HepG2 (cell line): ENCODE results near the gene SPNS1. TPM values are rescaled to one million over a fixed set of nuclear protein-coding genes. Genes with fewer than 3 reads are reported as not detected.
"Not testable (repeated sequence)": the region's sequence is repeated elsewhere in the genome, so short reads cannot be mapped to it uniquely, and the experiment has no call there.

Experiments
- ATAC-seq: fragments of 200-7000 bp; cut with Tn5 transposase; 3 replicates; pipeline ENCODE4 v1.9.1; 2020; ENCODE audit warnings: mild to moderate bottlenecking, moderate library complexity
- BruUV-seq: library from RNA; stranded (reverse); fragments of 400-500 nt; replicated peaks from 2 replicates; lab custom pipeline; 2021; lab: Mats Ljungman, UMichigan
- CTCF ChIA-PET: fragments of 300-600 bp; formaldehyde crosslinking; extraction: SDS; loops from one replicate; lab custom pipeline; 2021; ENCODE audit warnings: low total read pairs, inconsistent platforms, low intra/inter-chr PET ratio; lab: Yijun Ruan, JAX
- POLR2A ChIA-PET: fragments of 350-600 bp; sonication (Branson Sonifier 250); formaldehyde crosslinking; loops from one replicate; lab custom pipeline; 2020; ENCODE audit warnings: antibody characterized with exemption, inconsistent platforms; lab: Yijun Ruan, JAX
- DNase-seq: peaks from one replicate; pipeline ENCODE4 v3.0.0-alpha.2; 2015; ENCODE audit warnings: low spot score
- FAIRE-seq: peaks from 3 replicates; lab custom pipeline; 2011; peaks lifted over from hg19 to GRCh38; lab: Jason Lieb, UNC
- H2AFZ ChIP-seq: one replicate; pipeline ENCODE4 v1.6.1; 2011; ENCODE audit warnings: low read length, inconsistent platforms
- H3K27ac ChIP-seq: fragments of 300-600 bp; 3 replicates; pipeline ENCODE4 v1.8.0; 2011; ENCODE audit warnings: mixed run types, mild to moderate bottlenecking, mixed read lengths, low read length, inconsistent platforms; ENCODE audit not compliant: insufficient read depth; ENCODE audit errors: extremely low read length
- H3K27me3 ChIP-seq, 2 experiments: fragments of 200-600 bp in 1 of 2; 2 replicates in 1 of 2; 3 replicates in 1 of 2; pipeline versions ENCODE4 v1.6.0 to v1.8.0; 2011; ENCODE audit warnings: low read length in 2 of 2, mild to moderate bottlenecking in 2 of 2, moderate library complexity in 2 of 2, inconsistent platforms in 1 of 2; ENCODE audit not compliant: insufficient read depth in 2 of 2, control insufficient read depth in 1 of 2
- H3K36me3 ChIP-seq, 2 experiments: fragments of 200-600 bp in 1 of 2; replicated peaks in 1 of 2; 2 replicates in 1 of 2; 3 replicates in 1 of 2; pipeline versions ENCODE4 v1.5.1 to v1.8.0; 2011; ENCODE audit warnings: low read length in 2 of 2, inconsistent platforms in 1 of 2; ENCODE audit not compliant: insufficient read depth in 2 of 2, control insufficient read depth in 1 of 2
- H3K4me1 ChIP-seq: 2 replicates; pipeline ENCODE4 v1.5.1; 2012; ENCODE audit warnings: low read length, inconsistent platforms; ENCODE audit not compliant: insufficient read depth
- H3K4me2 ChIP-seq: 2 replicates; pipeline ENCODE4 v1.6.0; 2011; ENCODE audit warnings: low read depth, low read length, inconsistent platforms
- H3K4me3 ChIP-seq, 3 experiments: fragments of 200-600 bp in 1 of 3; sonication (generic), shearing (Covaris generic) in 1 of 3; replicated peaks in 1 of 3; 2 replicates each; pipeline ENCODE4 v1.5.1; 2011 to 2016; ENCODE audit warnings: low read length in 3 of 3, inconsistent platforms in 2 of 3, low read depth in 2 of 3, mild to moderate bottlenecking in 2 of 3, control low read depth in 1 of 3, mixed read lengths in 1 of 3; ENCODE audit not compliant: insufficient read depth in 1 of 3
- H3K79me2 ChIP-seq: one replicate; pipeline ENCODE4 v1.6.1; 2011; ENCODE audit warnings: low read length, inconsistent platforms; ENCODE audit not compliant: insufficient read depth
- H3K9ac ChIP-seq: 2 replicates; pipeline ENCODE4 v1.6.0; 2011; ENCODE audit warnings: mild to moderate bottlenecking, low read depth, low read length, inconsistent platforms; ENCODE audit not compliant: insufficient read depth
- H3K9me3 ChIP-seq: 2 replicates; pipeline ENCODE4 v1.5.1; 2012; ENCODE audit warnings: mild to moderate bottlenecking, low read length
- H4K20me1 ChIP-seq: 2 replicates; pipeline ENCODE4 v1.6.0; 2011; ENCODE audit warnings: inconsistent platforms, mild to moderate bottlenecking, low read length, moderate library complexity; ENCODE audit not compliant: insufficient read depth
- ELF1 ChIP-seq: sonication (generic); formaldehyde crosslinking; IDR thresholded peaks from 2 replicates; pipeline ENCODE4 v1.4.0; 2020; ENCODE audit warnings: missing genetic modification reagents
- KLF15 ChIP-seq: sonication (generic); formaldehyde crosslinking; IDR thresholded peaks from 2 replicates; pipeline ENCODE4 v1.8.1; 2023; ENCODE audit warnings: borderline replicate concordance, mild to moderate bottlenecking, inconsistent platforms, missing genetic modification reagents, mixed read lengths
- MAFF ChIP-seq: IDR thresholded peaks from 2 replicates; pipeline ENCODE4 v1.6.1; 2011; ENCODE audit warnings: low read depth, low read length, improper control_type of control experiment
- NFE2 ChIP-seq: sonication (generic); formaldehyde crosslinking; IDR thresholded peaks from 2 replicates; pipeline ENCODE4 v1.4.0; 2020; ENCODE audit warnings: missing genetic modification reagents
- NR3C1 ChIP-seq: sonication (generic); formaldehyde crosslinking; IDR thresholded peaks from 2 replicates; pipeline ENCODE4 v1.4.0; 2020; ENCODE audit warnings: missing genetic modification reagents
- SMYD3 ChIP-seq: sonication (generic); formaldehyde crosslinking; IDR thresholded peaks from 2 replicates; pipeline ENCODE4 v1.8.1; 2023; ENCODE audit warnings: mild to moderate bottlenecking, missing genetic modification reagents
- ZMYM3 ChIP-seq: sonication (generic); formaldehyde crosslinking; IDR thresholded peaks from 2 replicates; pipeline ENCODE4 v1.5.1; 2020; ENCODE audit warnings: mild to moderate bottlenecking, missing genetic modification reagents
- ZNF138 ChIP-seq: sonication (generic); formaldehyde crosslinking; IDR thresholded peaks from 2 replicates; pipeline ENCODE4 v1.5.0; 2020; ENCODE audit warnings: mild to moderate bottlenecking, low read depth, missing genetic modification reagents
- ZNF30 ChIP-seq: sonication (generic); formaldehyde crosslinking; IDR thresholded peaks from 2 replicates; pipeline ENCODE4 v1.5.0; 2020; ENCODE audit warnings: mild to moderate bottlenecking, missing genetic modification reagents
- ZNF451 ChIP-seq: sonication (generic); formaldehyde crosslinking; IDR thresholded peaks from 2 replicates; pipeline ENCODE4 v1.5.0; 2020; ENCODE audit warnings: mild to moderate bottlenecking, missing genetic modification reagents
- ZNF629 ChIP-seq: sonication (generic); formaldehyde crosslinking; conservative IDR thresholded peaks from 2 replicates; pipeline ENCODE4 v1.5.0; 2020; ENCODE audit warnings: missing genetic modification reagents
- WGBS: methylation state at CpG from one replicate; pipeline ENCODE4 v1.1.6; 2017; ENCODE audit warnings: low lambda C conversion rate; 5-methylcytosine and 5-hydroxymethylcytosine counted together
- in situ Hi-C: cut with HindIII; loops from 2 replicates; pipeline ENCODE4 v1.10.0; 2017; ENCODE audit warnings: low pct_unique_long_range_greater_than_20kb; ENCODE audit not compliant: extremely low pct_ligation_motif_present
- intact Hi-C: fragments of 100-400 bp; cut with micrococcal nuclease; formaldehyde crosslinking; loops from one replicate; pipeline ENCODE4 v1.10.0; 2022; ENCODE audit not compliant: unreplicated experiment
- polyA plus RNA-seq, 8 experiments: library from polyadenylated mRNA; depleted of rRNA in 3 of 8; stranded (reverse) in 7 of 8; unstranded in 1 of 8; fragments of >200 nt; fragmentation: Illumina TruSeq in 4 of 8; extraction: Trizol in 4 of 8; gene quantifications; 2 replicates each; pipeline versions ENCODE4 v1.2.1 to v1.2.3, GENCODE V29; 2011 to 2016; ENCODE audit warnings: low read depth in 4 of 8, missing spikeins in 1 of 8, mixed read lengths in 1 of 8; ENCODE audit not compliant: insufficient read depth in 1 of 8
- total RNA-seq, 5 experiments: library from RNA; depleted of rRNA; stranded (reverse); fragments of >200 nt; fragmentation: Illumina TruSeq; extraction: Trizol; gene quantifications; 2 replicates each; pipeline ENCODE4 v1.2.3, GENCODE V29; 2016; ENCODE audit warnings: low read depth in 1 of 5
- TF ChIP-seq, protein P1 (sequence below): sonication (generic); formaldehyde crosslinking; IDR thresholded peaks from 2 replicates; pipeline ENCODE4 v1.4.0; 2020; ENCODE audit warnings: missing genetic modification reagents; ENCODE audit errors: not compliant biosample characterization

Gene SPNS1
- total and polyA plus RNA-seq, 2 of the 13 experiments (the other 11 are each of a cell fraction or from before 2014, with no cell fraction given) = 25.6 to 38.8 TPM

DNA sequence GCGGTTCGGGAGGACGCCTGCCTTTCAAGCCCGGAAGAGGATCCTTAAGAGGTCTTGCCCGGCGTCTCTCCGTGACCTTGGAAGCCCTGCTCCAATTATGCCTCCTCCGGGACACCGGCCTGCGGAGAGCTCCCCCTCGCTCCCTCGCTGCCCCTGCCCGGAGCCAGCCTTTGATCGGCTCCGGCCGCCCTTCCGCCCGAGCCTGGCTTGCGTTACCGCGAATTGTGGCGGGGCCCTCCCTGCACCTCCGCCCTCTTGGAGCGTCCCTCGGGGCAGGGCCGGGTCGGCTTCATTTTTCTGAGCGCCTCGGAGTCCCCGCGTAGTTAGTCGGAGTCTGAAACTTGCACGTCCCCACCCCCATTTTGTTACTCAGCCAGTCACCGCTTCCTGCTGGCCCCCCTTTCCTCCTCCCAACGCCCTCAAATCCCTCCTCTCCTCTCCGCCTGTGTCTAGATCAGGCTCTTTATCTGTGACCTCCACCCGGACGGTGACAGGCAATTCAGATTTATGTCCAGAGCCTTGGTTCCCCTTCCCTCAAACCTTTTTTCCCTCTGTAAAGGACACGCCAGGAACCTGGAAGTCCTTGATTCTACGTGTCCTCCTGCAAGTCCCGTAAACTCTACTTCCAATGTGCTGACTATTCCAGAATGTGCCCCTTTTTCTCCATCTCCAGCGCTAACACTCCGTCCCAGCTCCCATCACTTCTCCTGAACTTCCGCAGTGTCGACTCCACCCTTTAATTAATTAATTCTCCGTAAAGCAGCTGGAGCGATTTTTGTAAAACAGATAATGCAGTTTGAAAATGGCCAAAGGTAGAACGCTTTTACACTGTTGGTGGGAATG, 49.0 kb upstream of the SPNS1 start (continued):
- TF ChIP-seq KLF15 (CRISPR knock-in tag) = no peak; the same call in 1 of the 2 replicates
- no peak for TF ChIP-seq ZNF30 (CRISPR knock-in tag)
- TF ChIP-seq ZNF451 (CRISPR knock-in tag) = no peak; the same call in 1 of the 2 replicates
- no peak for TF ChIP-seq ZNF138 (CRISPR knock-in tag)
- TF ChIP-seq MAFF = 0 out of 2 replicates have a peak, but pooled peaks have one; percentile 9
- no peak for TF ChIP-seq NFE2 (CRISPR knock-in tag)
- TF ChIP-seq ELF1 (CRISPR knock-in tag) = no peak
- TF ChIP-seq NR3C1 = no peak
- TF ChIP-seq, protein P1, sequence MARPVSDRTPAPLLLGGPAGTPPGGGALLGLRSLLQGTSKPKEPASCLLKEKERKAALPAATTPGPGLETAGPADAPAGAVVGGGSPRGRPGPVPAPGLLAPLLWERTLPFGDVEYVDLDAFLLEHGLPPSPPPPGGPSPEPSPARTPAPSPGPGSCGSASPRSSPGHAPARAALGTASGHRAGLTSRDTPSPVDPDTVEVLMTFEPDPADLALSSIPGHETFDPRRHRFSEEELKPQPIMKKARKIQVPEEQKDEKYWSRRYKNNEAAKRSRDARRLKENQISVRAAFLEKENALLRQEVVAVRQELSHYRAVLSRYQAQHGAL = no peak

DNA sequence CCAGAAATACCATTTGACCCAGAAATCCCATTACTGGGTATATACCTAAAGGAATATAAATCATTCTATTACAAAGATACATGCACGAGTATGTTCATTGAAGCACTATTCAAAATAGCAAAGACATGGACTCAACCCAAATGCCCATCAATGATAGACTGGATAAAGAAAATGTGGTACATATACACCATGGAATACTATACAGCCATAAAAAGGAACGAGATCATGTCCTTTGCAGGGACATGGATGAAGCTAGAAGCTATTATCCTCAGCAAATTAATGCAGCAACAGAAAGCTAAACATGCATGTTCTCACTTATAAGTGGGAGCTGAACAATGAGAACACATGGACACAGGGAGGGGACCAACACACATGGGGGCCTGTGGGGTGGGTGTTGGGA, 48.3 kb upstream of the SPNS1 start:
- BruUV-seq, DNase-seq: not testable (repeated sequence)
- peak overlapping the region; percentile 98 for H3K4me2 ChIP-seq

More for the DNA sequence above, 48.3 kb upstream of the SPNS1 start:
- POLR2A ChIA-PET = interaction anchor here (1.4 to 5.7 kb wide), 4 partner anchors 10 to 62 kb away, joined by 5 to 77 read pairs (median 32); partner anchors contain the start of genes SH2B1 and SPNS1
- in situ Hi-C loops, H3K27ac ChIP-seq, H3K79me2 ChIP-seq, H4K20me1 ChIP-seq, H3K9me3 ChIP-seq, ATAC-seq, FAIRE-seq, CTCF ChIA-PET, H3K27me3 ChIP-seq, H2AFZ ChIP-seq, H3K36me3 ChIP-seq: not testable (repeated sequence)
- peak overlapping the region; percentile 82; the same call in 1 of the 2 replicates for H3K9ac ChIP-seq
- 45% methylated on average over 2 of the region's 2 CpGs for WGBS
- H3K4me1 ChIP-seq = peaks cover 72% of the 10 kb centered on the region
- peak; percentile 36; the same call in 1 of the 2 replicates for TF ChIP-seq ZMYM3 (CRISPR knock-in tag)
- TF ChIP-seq ZNF629 (CRISPR knock-in tag) = 0 out of 2 replicates have a peak, but pooled peaks have one; percentile 17
- TF ChIP-seq SMYD3 (CRISPR knock-in tag) = 0 out of 2 replicates have a peak, but pooled peaks have one; percentile 44
- intact Hi-C loops = loop anchor here (5.0 kb wide), 2 partner anchors 39 to 79 kb away; partner anchors contain the start of gene TUFM
- peak overlapping the region in 2 of 3 experiments; percentile 84 to 87; a peak in 2 of 6 replicates for H3K4me3 ChIP-seq
